Trophoblast cell (in vitro differentiated cells and primary cell): ENCODE results near the gene STK17A.

Source experiments
- DNase-seq, 2 donors: peaks; one replicate each; pipeline ENCODE4 v3.0.0-alpha.2; 2016
- H2AFZ ChIP-seq: 2 replicates; pipeline ENCODE4 v1.6.1; 2013; ENCODE audit warnings: low read length, moderate library complexity, mild to moderate bottlenecking; ENCODE audit not compliant: insufficient read depth, poor library complexity
- H2AK5ac ChIP-seq: 2 replicates; pipeline ENCODE4 v1.6.1; 2013; ENCODE audit warnings: mild to moderate bottlenecking, low read length
- H2BK120ac ChIP-seq: 2 replicates; pipeline ENCODE4 v1.6.1; 2013; ENCODE audit warnings: low read length, mild to moderate bottlenecking, moderate library complexity; ENCODE audit not compliant: insufficient read depth, poor library complexity
- H2BK12ac ChIP-seq: 2 replicates; pipeline ENCODE4 v1.6.1; 2013; ENCODE audit warnings: mild to moderate bottlenecking, low read length, moderate library complexity
- H2BK5ac ChIP-seq: 2 replicates; pipeline ENCODE4 v1.6.1; 2013; ENCODE audit warnings: low read length, low read depth, moderate library complexity, mild to moderate bottlenecking; ENCODE audit not compliant: poor library complexity
- H3K14ac ChIP-seq: 2 replicates; pipeline ENCODE4 v1.6.1; 2013; ENCODE audit warnings: mild to moderate bottlenecking, low read length
- H3K18ac ChIP-seq: 2 replicates; pipeline ENCODE4 v1.6.1; 2013; ENCODE audit warnings: mild to moderate bottlenecking, low read length
- H3K23ac ChIP-seq: 2 replicates; pipeline ENCODE4 v1.6.1; 2013; ENCODE audit warnings: low read length
- H3K27ac ChIP-seq: 2 replicates; pipeline ENCODE4 v1.5.1; 2013; ENCODE audit warnings: low read depth, mild to moderate bottlenecking, inconsistent platforms, low read length, moderate library complexity
- H3K27me3 ChIP-seq: 2 replicates; pipeline ENCODE4 v1.6.1; 2013; ENCODE audit warnings: inconsistent platforms, mild to moderate bottlenecking, low read length, moderate library complexity; ENCODE audit not compliant: insufficient read depth
- H3K36me3 ChIP-seq, 2 experiments: 1 replicate in 1 of 2; 2 replicates in 1 of 2; pipeline ENCODE4 v1.6.1; 2013; ENCODE audit warnings: low read length in 2 of 2, mild to moderate bottlenecking in 2 of 2, moderate library complexity in 1 of 2; ENCODE audit not compliant: insufficient read depth in 2 of 2, control insufficient read depth in 1 of 2
- H3K4ac ChIP-seq: 2 replicates; pipeline ENCODE4 v1.6.1; 2013; ENCODE audit warnings: low read depth, mild to moderate bottlenecking, low read length, moderate library complexity
- H3K4me1 ChIP-seq, 2 experiments: 1 replicate in 1 of 2; 2 replicates in 1 of 2; pipeline ENCODE4 v1.6.1; 2013; ENCODE audit warnings: low read length in 2 of 2, mild to moderate bottlenecking in 2 of 2, moderate library complexity in 1 of 2; ENCODE audit not compliant: insufficient read depth in 2 of 2, control insufficient read depth in 1 of 2
- H3K4me2 ChIP-seq: 2 replicates; pipeline ENCODE4 v1.6.1; 2013; ENCODE audit warnings: inconsistent platforms, mild to moderate bottlenecking, low read length, moderate library complexity
- H3K4me3 ChIP-seq: 2 replicates; pipeline ENCODE4 v1.5.1; 2013; ENCODE audit warnings: mild to moderate bottlenecking, low read depth, low read length, inconsistent platforms
- H3K79me1 ChIP-seq: one replicate; pipeline ENCODE4 v1.6.1; 2013; ENCODE audit warnings: low read length
- H3K79me2 ChIP-seq: 2 replicates; pipeline ENCODE4 v1.6.1; 2013; ENCODE audit warnings: low read length, mild to moderate bottlenecking; ENCODE audit not compliant: control insufficient read depth, insufficient read depth, poor library complexity
- H3K9ac ChIP-seq: 2 replicates; pipeline ENCODE4 v1.6.1; 2013; ENCODE audit warnings: mild to moderate bottlenecking, low read length
- H3K9me3 ChIP-seq: 2 replicates; pipeline ENCODE4 v1.6.1; 2013; ENCODE audit warnings: low read depth, mild to moderate bottlenecking, control low read depth, inconsistent platforms, low read length; ENCODE audit not compliant: insufficient read depth
- H4K12ac ChIP-seq: 2 replicates; pipeline ENCODE4 v1.6.1; 2013; ENCODE audit warnings: low read depth, mild to moderate bottlenecking, low read length, moderate library complexity
- H4K8ac ChIP-seq: 2 replicates; pipeline ENCODE4 v1.6.1; 2013; ENCODE audit warnings: low read depth, mild to moderate bottlenecking, low read length, moderate library complexity
- H4K91ac ChIP-seq: one replicate; pipeline ENCODE4 v1.6.1; 2013; ENCODE audit warnings: low read depth, mild to moderate bottlenecking, low read length, moderate library complexity
- WGBS: extraction: QIAGEN DNeasy Blood & Tissue Kit; methylation state at CpG from one replicate; pipeline ENCODE4 v1.1.7; 2013; ENCODE audit warnings: missing lambda C conversion rate; ENCODE audit not compliant: insufficient read length, insufficient coverage; ENCODE audit errors: extremely low coverage; 5-methylcytosine and 5-hydroxymethylcytosine counted together

STK17A gene

GRCh38 chr7:43588477-43589132, 5.7 kb downstream of the STK17A start:
- H3K23ac ChIP-seq = no peak overlapping the region
- H3K14ac ChIP-seq = no peak overlapping the region
- H2BK120ac ChIP-seq = no peak overlapping the region
- H4K8ac ChIP-seq = no peak overlapping the region
- H2BK5ac ChIP-seq = no peak overlapping the region
- no peaks in the 10 kb centered on the region for H3K36me3 ChIP-seq
- H3K9ac ChIP-seq = no peak overlapping the region
- H2BK12ac ChIP-seq = no peak overlapping the region
- H3K27me3 ChIP-seq = no peaks in the 10 kb centered on the region
- no peak overlapping the region for H2AK5ac ChIP-seq
- no peak overlapping the region for H3K27ac ChIP-seq
- no peak overlapping the region for H3K4me3 ChIP-seq
- no peak overlapping the region for H4K12ac ChIP-seq
- DNase-seq = no peak
- no peaks in the 10 kb centered on the region for H3K9me3 ChIP-seq
- H3K79me2 ChIP-seq = no peaks in the 10 kb centered on the region
- no peak overlapping the region for H4K91ac ChIP-seq
- no peak overlapping the region for H3K4ac ChIP-seq
- no peak overlapping the region for H3K4me2 ChIP-seq
- no CpG with 5 or more reads among the region's 5 CpGs for WGBS
- peaks cover under 1% of the 10 kb centered on the region for H3K79me1 ChIP-seq
- peaks cover 0 to 4% of the 10 kb centered on the region in 2 experiments for H3K4me1 ChIP-seq
- no peak overlapping the region for H2AFZ ChIP-seq
- no peak overlapping the region for H3K18ac ChIP-seq

- Histone ChIP-seq H3K9me3 (no peaks in the 10 kb centered on the region), H3K4ac (no peak overlapping the region), H2BK120ac (no peak overlapping the region), H2AFZ (no peak overlapping the region), H3K79me2 (no peaks in the 10 kb centered on the region), H2AK5ac (no peak overlapping the region), H3K79me1 (no peaks in the 10 kb centered on the region), H3K27ac (no peak overlapping the region), H3K4me3 (no peak overlapping the region), H4K91ac (no peak overlapping the region), H3K36me3 (no peaks in the 10 kb centered on the region), H3K23ac (no peak overlapping the region), H2BK5ac (no peak overlapping the region), H2BK12ac (no peak overlapping the region), H3K18ac (no peak overlapping the region), H4K8ac (no peak overlapping the region), H3K4me1 (peaks cover 0 to 3% of the 10 kb centered on the region in 2 experiments), H4K12ac (no peak overlapping the region), H3K9ac (no peak overlapping the region), H3K4me2 (no peak overlapping the region), H3K14ac (no peak overlapping the region), H3K27me3 (no peaks in the 10 kb centered on the region)
- no peak for DNase-seq
Observed at GRCh38 chr7:43589133-43589478, 6.2 kb downstream of the STK17A start.

DNA sequence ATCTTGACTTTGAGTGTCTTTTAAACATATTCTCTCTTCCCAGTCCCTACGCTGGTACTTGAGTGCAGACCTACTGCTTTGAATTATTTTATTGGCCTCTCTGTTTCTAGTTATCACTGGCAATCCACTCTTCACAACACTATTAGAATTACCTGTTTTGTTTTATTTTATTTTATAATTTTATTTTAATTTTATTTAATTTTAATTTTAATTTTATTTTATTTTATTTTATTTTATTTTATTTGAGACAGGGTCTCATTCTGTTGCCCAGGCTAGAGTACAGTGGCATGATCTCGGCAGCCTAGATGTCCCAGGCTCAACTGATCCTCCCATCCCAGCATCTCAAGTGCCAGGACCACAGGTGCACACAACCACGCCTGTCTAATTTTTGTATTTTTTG, 6.8 kb downstream of the STK17A start:
- no peak overlapping the region for H3K14ac ChIP-seq
- no peak overlapping the region for H4K12ac ChIP-seq
- H2BK120ac ChIP-seq = no peak overlapping the region
- no peak overlapping the region for H3K27ac ChIP-seq
- no peak overlapping the region for H4K8ac ChIP-seq
- H2AK5ac ChIP-seq = no peak overlapping the region
- no peak overlapping the region for H3K4me3 ChIP-seq
- no peak overlapping the region for H3K4ac ChIP-seq
- WGBS = no CpG with 5 or more reads among the region's 3 CpGs
- no peaks in the 10 kb centered on the region for H3K79me1 ChIP-seq
- H3K27me3 ChIP-seq = no peaks in the 10 kb centered on the region
- no peak overlapping the region for H4K91ac ChIP-seq
- no peaks in the 10 kb centered on the region for H3K36me3 ChIP-seq
- DNase-seq = no peak
- H3K79me2 ChIP-seq = no peaks in the 10 kb centered on the region
- H3K4me1 ChIP-seq = no peaks in the 10 kb centered on the region
- no peak overlapping the region for H2BK12ac ChIP-seq
- H3K4me2 ChIP-seq = no peak overlapping the region
- no peak overlapping the region for H2AFZ ChIP-seq
- H3K9ac ChIP-seq = no peak overlapping the region
- no peak overlapping the region for H3K23ac ChIP-seq
- H3K18ac ChIP-seq = no peak overlapping the region
- no peaks in the 10 kb centered on the region for H3K9me3 ChIP-seq
- H2BK5ac ChIP-seq = no peak overlapping the region

DNA sequence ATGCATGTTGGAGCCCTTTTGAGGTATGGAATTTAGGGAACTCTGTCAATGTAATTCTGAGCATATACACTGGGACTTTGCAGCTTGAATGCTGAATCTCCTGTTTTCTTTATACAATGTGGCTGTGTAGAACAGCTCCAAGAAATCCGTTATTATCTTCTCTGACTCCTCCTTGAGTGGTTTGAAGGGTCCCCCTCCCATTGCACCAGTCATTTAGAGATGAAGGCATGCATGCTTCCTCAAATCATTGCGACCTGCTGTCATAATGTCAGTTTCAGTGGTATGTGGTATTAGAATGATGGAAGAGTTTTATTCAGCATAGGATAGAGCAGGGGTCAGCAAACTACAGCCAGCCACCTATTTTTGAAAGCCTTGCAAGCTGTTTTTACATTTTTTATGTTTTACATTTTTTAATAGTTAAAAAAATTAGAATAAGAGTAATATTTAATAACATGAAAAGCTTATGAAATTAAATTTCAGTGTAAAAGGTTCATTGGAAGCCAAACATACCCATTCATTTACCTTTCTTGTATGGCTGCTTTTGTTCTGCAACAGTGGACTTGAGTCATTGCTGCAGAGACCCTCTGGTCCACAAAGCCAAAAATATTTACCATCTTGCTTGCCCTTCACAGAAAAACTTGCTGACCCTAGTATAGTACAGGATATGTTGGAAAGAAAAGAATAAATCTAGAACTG, 8.1 kb downstream of the STK17A start:
- Histone ChIP-seq H3K36me3 (no peaks in the 10 kb centered on the region), H3K79me2 (no peaks in the 10 kb centered on the region), H4K91ac (no peak overlapping the region), H3K27ac (no peak overlapping the region), H3K79me1 (no peaks in the 10 kb centered on the region), H3K4ac (no peak overlapping the region), H2AFZ (no peak overlapping the region), H4K8ac (no peak overlapping the region), H3K4me2 (no peak overlapping the region), H3K9ac (no peak overlapping the region), H3K4me3 (no peak overlapping the region), H3K27me3 (no peaks in the 10 kb centered on the region), H2BK120ac (no peak overlapping the region), H3K23ac (no peak overlapping the region), H3K18ac (no peak overlapping the region), H4K12ac (no peak overlapping the region), H3K9me3 (no peaks in the 10 kb centered on the region), H3K4me1 (no peaks in the 10 kb centered on the region), H2BK12ac (no peak overlapping the region), H2AK5ac (no peak overlapping the region), H2BK5ac (no peak overlapping the region), H3K14ac (no peak overlapping the region)
- DNase-seq = no peak
- WGBS = no CpG with 5 or more reads among the region's 2 CpGs
